ENCODE data around the gene MARK4.

- TF ChIP-seq CTCF (conservative IDR thresholded peaks at IDR 0.05) (no peak), ZFX (IDR thresholded peaks at IDR 0.05) (no peak)
These were observed 98.0 kb downstream of the MARK4 start for GRCh38 chr19:45349126-45349415.

Measured in C4-2B (cell line).